Cardiac septum (tissue), 1 donor: ENCODE measurements around the gene PHC2. TPM values are rescaled to one million over a fixed set of nuclear protein-coding genes. Genes with fewer than 3 reads are reported as not detected.

ENCODE experiments used
- DNase-seq: peaks from one replicate; pipeline ENCODE4 v3.0.0-alpha.2; 2020; ENCODE audit warnings: low spot score
- intact Hi-C: fragments of 100-400 bp; cut with DNase I; formaldehyde crosslinking; loops from one replicate; pipeline ENCODE4 v1.14.0; 2022
- total RNA-seq: library from RNA; stranded (reverse); fragmentation: NEBNext Ultra II Directional; extraction: Animal tissue kit (Norgen Biotek cat#: 25700); gene quantifications from one replicate; pipeline ENCODE4 v1.2.1, GENCODE V29; 2021
- donor health status: DM: no; HTN: no; CAD: no.

Gene PHC2
- total RNA-seq, 1 donor from 2014 or later = 101 TPM

DNA sequence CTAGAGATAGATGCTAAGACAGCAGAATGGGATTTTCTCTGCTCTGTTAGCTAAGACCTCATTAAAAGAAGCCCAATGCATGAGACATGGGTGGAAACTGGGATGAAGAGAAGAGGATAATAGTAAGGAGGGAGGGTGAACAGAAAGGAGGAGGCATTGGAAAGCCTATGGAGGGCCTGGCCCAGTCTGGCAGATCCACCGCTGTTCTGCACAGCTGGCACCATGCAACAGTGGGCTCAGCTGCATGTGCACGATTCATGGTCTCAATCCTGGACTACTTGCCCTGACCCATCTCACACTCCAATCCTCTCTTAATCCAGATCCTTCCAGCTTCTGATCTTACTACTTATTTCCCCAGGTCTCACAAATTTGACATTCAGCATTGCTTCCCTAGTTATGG is 2.2 kb downstream of the PHC2 start:
- intact Hi-C loops = loop anchor here (5.0 kb wide), 1 partner anchor 46 kb away; no protein-coding TSS in a partner anchor
- DNase-seq = no peak

DNA sequence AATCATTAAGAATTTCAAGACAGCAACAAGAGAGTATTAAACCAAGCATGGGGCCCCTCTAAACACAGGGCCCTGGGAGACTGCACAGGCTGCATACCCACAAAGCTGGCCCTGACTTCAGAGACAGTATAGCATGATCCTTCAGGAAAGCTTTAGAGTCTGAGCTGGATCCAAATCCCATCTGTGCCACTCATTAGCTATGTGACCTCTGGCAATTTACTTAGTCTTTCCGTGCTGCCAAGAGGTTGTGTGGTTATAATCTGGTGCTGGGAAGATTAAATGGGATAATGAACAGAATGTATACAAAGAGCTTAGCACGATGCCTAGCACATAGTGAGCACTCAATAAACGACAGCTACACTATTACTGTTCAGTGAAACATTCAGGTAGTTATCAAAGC is 4.0 kb downstream of the PHC2 start:
- intact Hi-C loops = loop anchor here (5.0 kb wide), 1 partner anchor 45 kb away; no protein-coding TSS in a partner anchor
- no peak for DNase-seq

DNA sequence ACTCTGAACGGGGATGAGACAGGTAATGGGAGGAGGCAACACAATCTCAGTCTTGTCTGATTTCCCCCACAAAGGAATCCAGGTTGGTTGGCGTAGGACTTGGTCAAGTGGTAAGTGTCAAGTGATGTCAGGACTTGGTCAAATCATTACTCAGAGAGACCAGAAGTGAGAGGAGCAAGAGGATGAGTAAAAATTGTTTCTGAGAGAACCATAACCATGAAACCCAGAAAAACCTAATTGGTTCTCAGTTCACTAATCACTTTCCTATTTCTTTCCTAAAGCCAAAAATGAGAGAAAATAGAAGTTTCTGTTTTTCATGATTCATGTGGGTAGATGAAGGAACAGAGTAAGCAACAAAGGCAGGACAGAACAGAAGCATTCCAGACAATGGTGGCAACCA is 5.0 kb downstream of the PHC2 start:
- DNase-seq = no peak
- intact Hi-C loops = loop anchor here (5.0 kb wide), 1 partner anchor 44 kb away; no protein-coding TSS in a partner anchor

GRCh38 chr1:33424610-33425009 is 6.3 kb downstream of the PHC2 start:
- intact Hi-C loops = loop anchor here (5.0 kb wide), 1 partner anchor 42 kb away; no protein-coding TSS in a partner anchor
- no peak for DNase-seq

DNA sequence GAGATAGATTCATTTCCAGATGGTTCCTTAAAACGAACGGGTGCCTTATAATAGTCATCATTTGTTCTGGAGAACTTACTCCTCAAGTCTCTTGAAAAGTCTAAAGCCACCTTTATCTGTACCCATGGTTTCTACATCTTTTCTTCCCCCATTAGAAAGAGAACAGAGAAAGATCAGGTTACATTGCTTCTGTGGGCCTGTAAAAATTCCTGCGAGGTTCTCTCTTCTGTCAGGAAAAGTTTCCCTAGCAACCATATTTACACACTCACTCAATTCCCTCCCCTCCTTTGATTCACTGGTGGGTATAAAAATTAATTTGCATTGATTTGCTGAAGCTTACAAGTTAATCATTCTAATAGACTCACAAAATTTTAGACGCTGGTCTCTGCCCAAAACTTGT is 6.7 kb downstream of the PHC2 start:
- intact Hi-C loops = no loop called here
- DNase-seq = no peak

DNA sequence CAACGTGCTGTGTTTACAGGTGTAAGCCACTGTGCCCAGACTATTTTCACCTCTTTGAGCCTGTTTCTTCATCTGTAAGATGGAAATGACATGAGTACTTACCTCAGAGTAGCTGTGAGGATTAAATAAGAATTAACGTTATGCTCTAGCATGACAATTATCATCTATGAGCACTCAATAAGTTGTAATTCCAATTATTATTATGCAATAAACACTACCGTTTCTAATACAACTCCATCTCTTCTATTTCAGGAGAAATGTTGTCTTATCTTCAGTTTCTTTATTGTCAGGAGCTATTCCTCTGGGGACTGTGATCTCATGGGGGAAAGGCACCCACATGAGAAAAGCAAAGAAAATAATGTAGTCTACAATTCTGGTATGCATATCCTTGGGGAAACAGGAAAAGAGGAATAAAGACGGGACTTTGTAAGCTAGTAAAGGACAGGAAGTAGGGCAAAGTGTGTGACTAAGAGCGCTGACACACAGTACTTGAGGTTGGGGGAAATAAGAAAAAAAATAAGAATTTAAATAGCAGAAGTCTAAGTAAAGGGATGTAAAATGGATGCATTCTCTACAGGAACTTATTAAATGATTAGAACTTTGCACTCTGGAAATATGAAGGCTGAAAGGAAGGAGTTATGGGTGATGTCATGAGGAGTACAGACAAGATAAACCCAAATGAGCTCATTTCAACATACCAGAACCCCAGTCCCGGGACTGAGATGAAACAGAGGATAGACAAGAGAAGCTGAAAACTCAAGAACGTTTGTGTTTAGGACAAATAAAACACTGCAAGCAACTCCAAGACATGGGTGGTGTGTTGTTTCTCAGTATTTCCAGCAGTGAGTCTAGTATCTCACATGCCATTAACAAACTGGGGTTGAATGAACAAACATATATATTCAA is 9.8 kb downstream of the PHC2 start:
- no peak for DNase-seq
- intact Hi-C loops = no loop called here

- intact Hi-C loops = no loop called here
These were observed 12.1 kb downstream of the PHC2 start for GRCh38 chr1:33418811-33419210.

GRCh38 chr1:33414879-33415278 is 16.0 kb downstream of the PHC2 start:
- no peak for DNase-seq
- intact Hi-C loops = no loop called here

More at GRCh38 chr1:33418811-33419210, 12.1 kb downstream of the PHC2 start:
- no peak for DNase-seq

- intact Hi-C loops = no loop called here
- DNase-seq = no peak
These were observed 20.7 kb downstream of the PHC2 start for GRCh38 chr1:33410091-33410701.

DNA sequence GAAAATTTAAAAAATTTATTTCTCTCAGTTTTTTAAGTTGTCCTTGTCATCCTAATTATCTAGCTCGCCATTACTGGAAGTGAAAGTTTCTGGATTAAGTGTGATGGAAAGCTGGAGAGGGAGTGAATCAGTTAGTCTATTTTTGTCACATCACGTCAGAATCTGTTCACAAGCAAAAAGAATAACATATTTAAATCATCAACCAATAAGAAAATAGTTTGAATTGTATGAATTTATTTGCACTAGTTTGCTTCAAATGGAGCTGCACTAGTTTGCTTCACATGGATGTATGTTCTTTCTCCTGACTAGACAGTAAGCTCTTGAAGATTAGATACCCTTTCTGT is 22.8 kb downstream of the PHC2 start:
- DNase-seq = no peak
- intact Hi-C loops = no loop called here

DNA sequence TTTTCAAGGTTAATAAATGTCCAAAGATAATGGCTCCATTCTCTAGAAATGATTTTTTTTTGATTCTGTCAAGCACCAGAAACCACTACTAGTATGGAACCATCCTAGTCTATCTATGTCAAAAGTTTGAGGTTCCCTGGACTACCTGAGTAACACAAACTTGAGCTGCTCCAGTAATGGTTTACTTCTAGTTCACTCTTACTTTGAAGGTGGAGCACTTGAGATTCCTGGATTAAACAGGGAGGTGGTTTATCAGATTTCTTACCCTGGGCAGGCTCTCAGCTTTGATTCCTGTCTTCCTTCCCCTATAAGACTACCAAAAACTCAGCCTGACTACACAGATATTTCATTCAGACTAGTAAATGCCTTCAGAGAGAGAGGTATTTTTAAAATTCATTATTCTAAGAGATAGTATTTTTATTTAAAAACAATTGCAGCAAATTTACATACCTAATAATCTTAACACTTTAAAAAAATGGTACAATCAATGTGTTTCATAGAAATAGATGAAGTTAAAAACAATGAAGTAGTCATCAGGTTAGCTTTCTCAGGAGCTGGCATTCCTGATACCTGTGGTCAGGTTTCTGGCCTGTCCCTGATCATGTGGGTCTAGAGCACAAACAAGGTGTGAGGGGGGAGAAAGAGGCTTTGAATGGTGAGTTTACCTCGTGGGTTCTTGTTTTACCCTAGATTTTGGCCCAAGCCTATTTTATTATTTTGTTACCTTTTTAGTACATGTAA is 23.4 kb downstream of the PHC2 start:
- DNase-seq = no peak
- intact Hi-C loops = no loop called here

DNA sequence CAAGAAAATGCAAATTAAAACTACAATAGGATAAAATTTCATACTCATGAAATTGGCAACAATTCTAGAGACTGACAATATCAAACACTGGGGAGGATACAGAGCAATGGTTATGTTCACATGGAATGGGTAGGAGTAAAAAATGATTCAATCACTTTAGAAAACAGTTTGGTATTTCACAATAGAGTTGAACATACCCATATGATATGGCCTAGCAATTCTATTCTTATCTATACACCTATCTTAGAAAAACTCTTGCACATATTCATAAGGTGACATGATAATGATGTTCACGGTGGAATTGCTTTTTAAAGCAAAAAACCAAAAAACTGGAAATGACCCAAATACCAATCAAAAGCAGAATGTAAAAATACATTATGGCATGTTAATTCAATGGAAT is 28.7 kb downstream of the PHC2 start:
- DNase-seq = no peak
- intact Hi-C loops = no loop called here

GRCh38 chr1:33401471-33401870 is 29.4 kb downstream of the PHC2 start:
- intact Hi-C loops = no loop called here
- DNase-seq = no peak

DNA sequence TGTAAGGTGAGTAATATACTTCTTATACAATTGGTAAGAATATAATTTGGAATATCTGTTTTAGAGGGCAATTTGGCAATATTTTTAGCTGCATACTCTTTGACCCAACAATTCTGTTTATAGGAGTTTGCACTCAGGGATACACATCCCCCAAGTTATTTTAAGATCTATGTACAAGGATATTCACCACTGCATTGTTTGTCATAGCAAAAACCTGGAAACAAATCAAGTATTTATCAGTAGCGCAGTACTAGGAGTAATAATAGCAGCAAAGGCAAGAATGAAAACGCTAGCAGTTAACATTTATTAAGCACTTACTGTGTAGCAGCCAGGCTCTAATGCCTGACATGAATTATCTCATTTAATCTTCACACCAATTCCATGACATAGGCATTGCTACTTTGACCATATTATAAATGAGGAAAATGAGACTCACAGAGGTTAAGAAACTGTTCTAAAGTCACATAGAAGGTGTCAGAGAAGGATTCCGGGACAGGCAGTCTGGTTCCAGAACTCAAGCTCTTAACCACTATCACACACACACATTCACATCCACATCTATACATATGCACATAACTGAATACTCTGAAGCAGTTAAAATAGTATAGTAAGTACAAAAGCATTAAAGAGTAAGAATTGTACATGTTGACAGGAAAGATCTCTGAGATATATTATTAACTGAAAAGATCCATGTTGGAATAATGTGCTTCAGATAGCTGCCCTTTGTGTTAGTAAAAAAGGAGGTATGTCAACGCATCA is 30.6 kb downstream of the PHC2 start:
- intact Hi-C loops = no loop called here
- no peak for DNase-seq

- intact Hi-C loops = no loop called here
- DNase-seq = no peak
These were observed 31.5 kb downstream of the PHC2 start for GRCh38 chr1:33399375-33399774.

- intact Hi-C loops = no loop called here
- DNase-seq = no peak
These were observed 32.9 kb downstream of the PHC2 start for GRCh38 chr1:33397994-33398393.

DNA sequence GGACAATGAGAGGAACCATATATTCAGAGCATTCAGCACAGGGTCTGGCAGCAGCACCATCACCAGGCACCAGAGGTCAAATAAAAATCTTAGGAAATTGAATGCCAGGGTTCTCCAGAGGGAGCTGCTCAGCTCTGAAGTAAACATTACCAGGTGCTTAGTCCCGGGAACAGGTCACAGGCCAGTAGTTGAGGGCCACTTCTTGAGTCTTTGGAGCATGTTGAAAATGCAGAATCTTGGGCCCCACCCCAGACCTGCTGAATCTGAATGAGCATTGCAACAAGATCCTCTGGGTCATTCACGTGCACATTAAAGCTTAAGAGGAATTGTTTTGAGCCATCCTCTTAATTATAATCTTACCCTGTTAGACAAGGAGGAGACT is 33.8 kb downstream of the PHC2 start:
- intact Hi-C loops = no loop called here

GRCh38 chr1:33396188-33397124 is 34.4 kb downstream of the PHC2 start:
- no peak for DNase-seq
- intact Hi-C loops = no loop called here

More for the DNA sequence above, 33.8 kb downstream of the PHC2 start:
- no peak for DNase-seq

- intact Hi-C loops = no loop called here
- no peak for DNase-seq
These were observed 36.1 kb downstream of the PHC2 start for GRCh38 chr1:33394770-33395169.
